ENCODE measurements around the gene P3H1. TPM values are rescaled to one million over a fixed set of nuclear protein-coding genes. Genes with fewer than 3 reads are reported as not detected.

Gene P3H1
- total RNA-seq, 1 donor from 2014 or later = 8.6 TPM

DNA sequence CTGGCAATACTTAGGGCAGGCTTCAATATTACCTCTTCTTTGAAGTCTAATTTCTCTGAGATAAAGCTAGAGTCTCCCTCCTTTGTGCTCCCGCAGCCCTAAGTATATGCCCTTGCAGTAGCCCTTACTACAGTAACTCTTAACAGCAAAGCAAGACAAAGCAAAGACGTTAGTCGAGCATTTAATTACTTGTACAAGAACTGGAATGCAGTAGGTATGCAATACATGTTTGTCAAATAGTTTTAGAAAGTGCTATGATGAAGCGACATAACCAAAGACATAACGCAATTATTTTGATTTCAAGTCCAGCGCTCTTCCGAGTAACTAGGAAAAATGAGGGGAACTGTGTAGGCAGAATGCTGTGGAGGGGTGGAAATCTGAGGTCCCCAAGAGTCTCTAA lies 1.6 kb downstream of the P3H1 start:
- DNase-seq = no peak
- H3K36me3 ChIP-seq = peaks cover 19% of the 10 kb centered on the region
- H3K4me3 ChIP-seq = peak overlapping the region; percentile 87
- peak overlapping the region; percentile 93 for H3K27ac ChIP-seq (replicated peaks)
- H3K9me3 ChIP-seq (replicated peaks) = no peaks in the 10 kb centered on the region
- TF ChIP-seq, protein P1, sequence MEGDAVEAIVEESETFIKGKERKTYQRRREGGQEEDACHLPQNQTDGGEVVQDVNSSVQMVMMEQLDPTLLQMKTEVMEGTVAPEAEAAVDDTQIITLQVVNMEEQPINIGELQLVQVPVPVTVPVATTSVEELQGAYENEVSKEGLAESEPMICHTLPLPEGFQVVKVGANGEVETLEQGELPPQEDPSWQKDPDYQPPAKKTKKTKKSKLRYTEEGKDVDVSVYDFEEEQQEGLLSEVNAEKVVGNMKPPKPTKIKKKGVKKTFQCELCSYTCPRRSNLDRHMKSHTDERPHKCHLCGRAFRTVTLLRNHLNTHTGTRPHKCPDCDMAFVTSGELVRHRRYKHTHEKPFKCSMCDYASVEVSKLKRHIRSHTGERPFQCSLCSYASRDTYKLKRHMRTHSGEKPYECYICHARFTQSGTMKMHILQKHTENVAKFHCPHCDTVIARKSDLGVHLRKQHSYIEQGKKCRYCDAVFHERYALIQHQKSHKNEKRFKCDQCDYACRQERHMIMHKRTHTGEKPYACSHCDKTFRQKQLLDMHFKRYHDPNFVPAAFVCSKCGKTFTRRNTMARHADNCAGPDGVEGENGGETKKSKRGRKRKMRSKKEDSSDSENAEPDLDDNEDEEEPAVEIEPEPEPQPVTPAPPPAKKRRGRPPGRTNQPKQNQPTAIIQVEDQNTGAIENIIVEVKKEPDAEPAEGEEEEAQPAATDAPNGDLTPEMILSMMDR (IDR thresholded peaks at IDR 0.05; ENCODE audit: borderline replicate concordance) = no peak
- peaks cover 63% of the 10 kb centered on the region for H3K4me1 ChIP-seq
- intact Hi-C loops (cut with micrococcal nuclease) = loop anchor here (5.0 kb wide), 1 partner anchor 82 kb away; the partner anchor contains the start of gene ZNF691
- no peaks in the 10 kb centered on the region for H3K27me3 ChIP-seq (ENCODE audit: low read depth)

- Histone ChIP-seq H3K27me3 (ENCODE audit: low read depth) (no peaks in the 10 kb centered on the region), H3K4me1 (peaks cover 33% of the 10 kb centered on the region), H3K9me3 (replicated peaks) (no peaks in the 10 kb centered on the region), H3K4me3 (no peak overlapping the region), H3K36me3 (peaks cover 48% of the 10 kb centered on the region), H3K27ac (replicated peaks) (no peak overlapping the region)
- TF ChIP-seq, protein P1 (IDR thresholded peaks at IDR 0.05; ENCODE audit: borderline replicate concordance) = no peak
- intact Hi-C loops (cut with micrococcal nuclease) = no loop called here
- DNase-seq = no peak
Measured at GRCh38 chr1:42762269-42762668, 4.6 kb downstream of the P3H1 start.

GRCh38 chr1:42761567-42761966 lies 5.3 kb downstream of the P3H1 start:
- DNase-seq = no peak
- H3K27me3 ChIP-seq (ENCODE audit: low read depth) = no peaks in the 10 kb centered on the region
- H3K4me1 ChIP-seq = peaks cover 30% of the 10 kb centered on the region
- H3K4me3 ChIP-seq = no peak overlapping the region
- H3K36me3 ChIP-seq = peaks cover 52% of the 10 kb centered on the region
- intact Hi-C loops (cut with micrococcal nuclease) = no loop called here
- H3K9me3 ChIP-seq (replicated peaks) = no peaks in the 10 kb centered on the region
- H3K27ac ChIP-seq (replicated peaks) = no peak overlapping the region
- TF ChIP-seq, protein P1 (IDR thresholded peaks at IDR 0.05; ENCODE audit: borderline replicate concordance) = no peak

DNA sequence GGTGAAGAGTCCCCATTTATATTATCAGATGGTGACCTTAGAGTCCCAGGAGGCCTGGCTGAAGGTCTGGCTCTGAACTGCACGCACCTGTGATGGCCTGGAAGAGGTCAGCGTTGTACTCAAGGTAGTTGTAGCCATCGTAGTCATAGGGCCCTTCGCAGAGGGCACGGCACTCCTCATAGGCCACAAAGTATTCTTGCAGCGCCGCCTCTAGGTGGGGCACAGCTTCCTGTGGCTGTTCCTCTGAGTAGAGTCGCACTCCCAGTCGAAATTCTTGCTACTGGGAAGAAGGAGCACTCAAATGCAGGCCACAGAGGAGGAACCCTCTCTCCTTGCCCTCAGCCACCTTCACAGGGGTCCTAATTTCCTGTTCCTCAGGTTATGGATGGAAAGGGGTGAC lies 7.7 kb downstream of the P3H1 start:
- intact Hi-C loops (cut with micrococcal nuclease) = no loop called here
- Histone ChIP-seq H3K36me3 (peaks cover 76% of the 10 kb centered on the region), H3K9me3 (replicated peaks) (no peaks in the 10 kb centered on the region), H3K27me3 (ENCODE audit: low read depth) (no peaks in the 10 kb centered on the region), H3K4me3 (no peak overlapping the region), H3K4me1 (peaks cover 5% of the 10 kb centered on the region), H3K27ac (replicated peaks) (no peak overlapping the region)
- no peak for DNase-seq
- TF ChIP-seq, protein P1 (IDR thresholded peaks at IDR 0.05; ENCODE audit: borderline replicate concordance) = no peak

- H3K36me3 ChIP-seq = peaks cover 81% of the 10 kb centered on the region
- no peak for DNase-seq
- TF ChIP-seq, protein P1 (IDR thresholded peaks at IDR 0.05; ENCODE audit: borderline replicate concordance) = no peak
- no peaks in the 10 kb centered on the region for H3K27me3 ChIP-seq (ENCODE audit: low read depth)
- no peak overlapping the region for H3K27ac ChIP-seq (replicated peaks)
- H3K4me3 ChIP-seq = no peak overlapping the region
- no peaks in the 10 kb centered on the region for H3K9me3 ChIP-seq (replicated peaks)
- peaks cover under 1% of the 10 kb centered on the region for H3K4me1 ChIP-seq
- intact Hi-C loops (cut with micrococcal nuclease) = no loop called here
Measured at GRCh38 chr1:42758641-42759040, 8.2 kb downstream of the P3H1 start.

GRCh38 chr1:42757892-42758275 lies 8.9 kb downstream of the P3H1 start:
- DNase-seq = no peak
- H3K36me3 ChIP-seq = peaks cover 89% of the 10 kb centered on the region
- H3K4me3 ChIP-seq = no peak overlapping the region
- intact Hi-C loops (cut with micrococcal nuclease) = no loop called here
- H3K9me3 ChIP-seq (replicated peaks) = no peaks in the 10 kb centered on the region
- H3K4me1 ChIP-seq = no peaks in the 10 kb centered on the region
- H3K27ac ChIP-seq (replicated peaks) = no peak overlapping the region
- TF ChIP-seq, protein P1 (IDR thresholded peaks at IDR 0.05; ENCODE audit: borderline replicate concordance) = no peak
- H3K27me3 ChIP-seq (ENCODE audit: low read depth) = no peaks in the 10 kb centered on the region

Data from left ventricle myocardium inferior (tissue), 1 donor.